GM12878 (cell line): ENCODE results near the gene PSIP1. TPM values are rescaled to one million over a fixed set of nuclear protein-coding genes. Genes with fewer than 3 reads are reported as not detected.

Source experiments
- ATAC-seq: fragments of 200-7000 bp; cut with Tn5 transposase; 3 replicates; pipeline ENCODE4 v1.9.1; 2020; ENCODE audit warnings: mild to moderate bottlenecking, moderate library complexity
- BruUV-seq: library from RNA; stranded (reverse); fragments of 400-500 nt; replicated peaks from 2 replicates; lab custom pipeline; 2021; lab: Mats Ljungman, UMichigan
- CTCF ChIA-PET: fragments of 300-600 bp; sonication (Branson Sonifier 250); formaldehyde crosslinking; extraction: SDS; loops from one replicate; lab custom pipeline; 2021; ENCODE audit warnings: inconsistent platforms; lab: Yijun Ruan, JAX
- POLR2A ChIA-PET: fragments of 350-600 bp; formaldehyde crosslinking; extraction: SDS; loops from one replicate; lab custom pipeline; 2021; ENCODE audit warnings: inconsistent platforms; lab: Charles Lee
- RAD21 ChIA-PET: fragments of 300-600 bp; sonication (Branson Sonifier 250); formaldehyde crosslinking; loops from one replicate; lab custom pipeline; 2023; ENCODE audit warnings: antibody characterized with exemption; ENCODE audit not compliant: unreplicated experiment; lab: Charles Lee
- SMC1A ChIA-PET: fragments of 300-600 bp; sonication (Branson Sonifier 250); formaldehyde crosslinking; loops from one replicate; lab custom pipeline; 2023; ENCODE audit not compliant: unreplicated experiment, uncharacterized antibody; lab: Charles Lee
- DNase-seq: peaks from one replicate; pipeline ENCODE4 v3.0.0-alpha.2; 2011; ENCODE audit warnings: low read depth, low spot score
- FAIRE-seq: peaks from 3 replicates; lab custom pipeline; 2011; peaks lifted over from hg19 to GRCh38; lab: Jason Lieb, UNC
- H2AFZ ChIP-seq: 2 replicates; pipeline ENCODE4 v1.6.0; 2011; ENCODE audit warnings: low read depth, low read length, control low read depth; ENCODE audit not compliant: control insufficient read depth
- H3K27ac ChIP-seq: 2 replicates; pipeline ENCODE4 v1.5.1; 2011; ENCODE audit warnings: control low read depth; ENCODE audit not compliant: control insufficient read depth, insufficient read depth
- H3K27me3 ChIP-seq, 2 experiments: replicated peaks in 1 of 2; 2 replicates each; pipeline versions ENCODE4 v1.6.0 to v1.6.1; 2011; ENCODE audit warnings: low read length in 1 of 2; ENCODE audit not compliant: control insufficient read depth in 2 of 2, insufficient read depth in 2 of 2
- H3K36me3 ChIP-seq, 2 experiments: 2 replicates each; pipeline ENCODE4 v1.5.1; 2011; ENCODE audit warnings: low read length in 1 of 2; ENCODE audit not compliant: control insufficient read depth in 2 of 2, insufficient read depth in 2 of 2
- H3K4me1 ChIP-seq: 2 replicates; pipeline ENCODE4 v1.6.1; 2011; ENCODE audit warnings: mild to moderate bottlenecking, low read length, moderate library complexity, mixed read lengths; ENCODE audit not compliant: control insufficient read depth, insufficient read depth
- H3K4me2 ChIP-seq: 2 replicates; pipeline ENCODE4 v1.6.0; 2011; ENCODE audit warnings: control low read depth; ENCODE audit not compliant: control insufficient read depth, insufficient read depth
- H3K4me3 ChIP-seq: fragments of 200-600 bp; sonication (generic); 2 replicates; pipeline ENCODE4 v1.5.1; 2016
- H3K79me2 ChIP-seq: 2 replicates; pipeline ENCODE4 v1.6.0; 2011; ENCODE audit warnings: low read length; ENCODE audit not compliant: control insufficient read depth, insufficient read depth
- H3K9ac ChIP-seq: 2 replicates; pipeline ENCODE4 v1.8.0; 2011; ENCODE audit warnings: low read length, control low read depth, mixed read lengths; ENCODE audit not compliant: control insufficient read depth, insufficient read depth
- H3K9me3 ChIP-seq: replicated peaks from 3 replicates; pipeline ENCODE4 v1.5.1; 2011; ENCODE audit warnings: mild to moderate bottlenecking, low read length; ENCODE audit not compliant: control insufficient read depth, insufficient read depth
- H4K20me1 ChIP-seq: 2 replicates; pipeline ENCODE4 v1.6.0; 2011; ENCODE audit not compliant: control insufficient read depth, insufficient read depth
- ASH2L ChIP-seq: fragments of 300-600, 200-600 bp; sonication (generic); IDR thresholded peaks from 2 replicates; pipeline ENCODE4 v1.6.1; 2017; ENCODE audit warnings: low read depth, mild to moderate bottlenecking, borderline replicate concordance
- ATF3 ChIP-seq: IDR thresholded peaks from 2 replicates; pipeline ENCODE4 v1.6.1; 2011; ENCODE audit warnings: low read depth, mild to moderate bottlenecking, low read length, moderate library complexity, borderline replicate concordance; ENCODE audit errors: extremely low read depth
- E4F1 ChIP-seq: fragments of 450-650 bp; IDR thresholded peaks from 2 replicates; pipeline ENCODE4 v1.6.1; 2018; ENCODE audit warnings: borderline replicate concordance, mild to moderate bottlenecking; ENCODE audit not compliant: partially characterized antibody
- EGR1 ChIP-seq, 2 experiments: IDR thresholded peaks; 1 replicate in 1 of 2; 2 replicates in 1 of 2; pipeline ENCODE4 v1.6.1; 2011 to 2012; ENCODE audit warnings: low read depth in 2 of 2, low read length in 2 of 2, borderline replicate concordance in 1 of 2, mild to moderate bottlenecking in 1 of 2, moderate library complexity in 1 of 2
- HCFC1 ChIP-seq: fragments of 150-350 bp; IDR thresholded peaks from 2 replicates; pipeline ENCODE4 v1.6.1; 2014; ENCODE audit warnings: low read length
- HDAC6 ChIP-seq: fragments of 200-600 bp; sonication (generic); IDR thresholded peaks from one replicate; pipeline ENCODE4 v1.8.0; 2017; ENCODE audit warnings: antibody characterized with exemption; ENCODE audit not compliant: unreplicated experiment
- IKZF2 ChIP-seq, 2 experiments: fragments of 450-650 bp; IDR thresholded peaks; 2 replicates each; pipeline ENCODE4 v1.6.1; 2017; ENCODE audit warnings: mild to moderate bottlenecking in 2 of 2, moderate library complexity in 2 of 2
- IRF5 ChIP-seq: fragments of 450-650 bp; IDR thresholded peaks from 2 replicates; pipeline ENCODE4 v1.6.1; 2017; ENCODE audit warnings: borderline replicate concordance
- RBBP5 ChIP-seq: fragments of 200-600 bp; sonication (generic); conservative IDR thresholded peaks from 2 replicates; pipeline ENCODE4 v1.6.1; 2016
- RCOR1 ChIP-seq: conservative IDR thresholded peaks from 2 replicates; pipeline ENCODE4 v1.6.1; 2012; ENCODE audit warnings: low read depth, low read length, improper control_type of control experiment
- SMC3 ChIP-seq: IDR thresholded peaks from 2 replicates; pipeline ENCODE4 v1.6.1; 2011; ENCODE audit warnings: low read length, improper control_type of control experiment, borderline replicate concordance
- SPI1 ChIP-seq: IDR thresholded peaks from 2 replicates; pipeline ENCODE4 v1.6.1; 2011; ENCODE audit warnings: low read depth, mild to moderate bottlenecking, low read length, moderate library complexity, borderline replicate concordance; ENCODE audit not compliant: insufficient read depth
- ZBTB33 ChIP-seq: fragments of 450-650 bp; IDR thresholded peaks from 2 replicates; pipeline ENCODE4 v1.6.1; 2017; ENCODE audit warnings: mild to moderate bottlenecking
- WGBS: methylation state at CpG from one replicate; pipeline ENCODE4 v1.1.6; 2016; ENCODE audit warnings: low lambda C conversion rate; ENCODE audit not compliant: insufficient replicate concordance, insufficient coverage; ENCODE audit errors: missing lambda C conversion rate; 5-methylcytosine and 5-hydroxymethylcytosine counted together
- in situ Hi-C: fragments of 300-500 bp; cut with MboI; formaldehyde crosslinking; loops from 9 replicates; pipeline ENCODE4 v1.14.3; 2018; ENCODE audit warnings: mixed read lengths
- intact Hi-C: fragments of 100-400 bp; cut with micrococcal nuclease; formaldehyde crosslinking; loops from one replicate; pipeline ENCODE4 v1.14.2; 2022; ENCODE audit not compliant: unreplicated experiment
- polyA plus RNA-seq, 11 experiments: library from polyadenylated mRNA; depleted of rRNA in 4 of 11; unstranded in 6 of 11; stranded (reverse) in 5 of 11; fragments of >200 nt; fragmentation: Nextera tagmentation in 4 of 11; fragmentation: Illumina TruSeq in 1 of 11; extraction: Ambion mirVana in 4 of 11; extraction: Trizol in 1 of 11; gene quantifications; 1 replicate in 1 of 11; 2 replicates in 10 of 11; pipeline versions ENCODE4 v1.2.1 to v1.2.3, GENCODE V29; 2011 to 2016; ENCODE audit warnings: inconsistent platforms in 2 of 11, missing spikeins in 2 of 11, low read depth in 1 of 11
- total RNA-seq, 4 experiments: library from RNA; depleted of rRNA in 3 of 4; stranded (reverse); fragments of >200 nt in 3 of 4; fragmentation: Illumina TruSeq in 1 of 4; extraction: Trizol in 1 of 4; gene quantifications; 2 replicates each; pipeline versions ENCODE4 v1.2.1 to v1.2.3, GENCODE V29; 2013 to 2021

The PSIP1 gene
- total and polyA plus RNA-seq, 10 of the 15 experiments (the other 5 are each of a cell fraction or from before 2014, with no cell fraction given), result 75.5 to 299 (median 173) TPM

- no peaks in the 10 kb centered on the region for H4K20me1 ChIP-seq
- RAD21 ChIA-PET, result interaction anchor here (0.8 to 1.7 kb wide), 6 partner anchors 83 to 130 kb away, joined by 4 to 6 read pairs (median 4); partner anchors contain the start of genes CCDC171 and PSIP1
- WGBS, result under 1% methylated on average over 70 of the region's 70 CpGs
- H2AFZ ChIP-seq, result peak within 1 kb of the TSS; percentile 91
- peak; percentile 95 for ATAC-seq
- H3K27me3 ChIP-seq, result no peaks in the 10 kb centered on the region
- peaks cover 45% of the 10 kb centered on the region for H3K79me2 ChIP-seq
- H3K4me3 ChIP-seq, result peak within 1 kb of the TSS; percentile 86
- peak within 1 kb of the TSS; percentile 78 for H3K4me2 ChIP-seq
- H3K27ac ChIP-seq, result peak within 1 kb of the TSS; percentile 72
- SMC1A ChIA-PET, result interaction anchor here (0.9 to 1.5 kb wide), 7 partner anchors 51 to 145 kb away, joined by 3 to 4 read pairs (median 3); partner anchors contain the start of gene TTC39B
- no peaks in the 10 kb centered on the region for H3K9me3 ChIP-seq
- peak within 1 kb of the TSS; percentile 82 for H3K9ac ChIP-seq
- intact Hi-C loops, result loop anchor here (2.0 to 5.0 kb wide), 3 partner anchors 110 to 185 kb away; partner anchors contain the start of gene TTC39B
- peak; percentile 90 for FAIRE-seq
- POLR2A ChIA-PET, result interaction anchor here (0.5 to 1.1 kb wide), 6 partner anchors 10 to 130 kb away, joined by 3 to 5 read pairs (median 4); partner anchors contain the start of genes CCDC171 and PSIP1
- H3K36me3 ChIP-seq, result 0 out of 4 replicates have a peak, but pooled peaks cover 0 to 4% of the 10 kb centered on the region in 2 experiments
- CTCF ChIA-PET, result interaction anchor here (0.8 to 3.7 kb wide), 7 partner anchors 22 to 210 kb away, joined by 3 to 23 read pairs (median 3); partner anchors contain the start of gene CCDC171
- in situ Hi-C loops, result no loop called here
- peaks cover 8% of the 10 kb centered on the region; the same call in 1 of the 2 replicates for H3K4me1 ChIP-seq
- no TSS peak for BruUV-seq
- DNase-seq, result peak; percentile 81
- no peak for TF ChIP-seq E4F1
- TF ChIP-seq IKZF2 (IDR thresholded peaks at IDR 0.05), result peak; percentile 81 to 88
- TF ChIP-seq RBBP5, result no peak
- no peak for TF ChIP-seq SMC3
- TF ChIP-seq ASH2L, result no peak
- TF ChIP-seq HDAC6, result no peak
- TF ChIP-seq HCFC1, result peak; percentile 98
- no peak for TF ChIP-seq SPI1
- no peak for TF ChIP-seq ATF3
- TF ChIP-seq RCOR1, result no peak; the same call in 1 of the 2 replicates
- TF ChIP-seq IRF5, result peak; percentile 95
- no peak for TF ChIP-seq EGR1 (IDR thresholded peaks at IDR 0.05; ENCODE audit: borderline replicate concordance in 1 of 2, low read depth in 2 of 2, low read length in 2 of 2)
- peak; percentile 81 for TF ChIP-seq ZBTB33
Measured at GRCh38 chr9:15422372-15423230, 88.2 kb downstream of the PSIP1 start, which contains the start of gene SNAPC3. Gene SNAPC3, plus strand, starts transcription at chr9:15422876. Its CDS starts 4 bp downstream, at chr9:15422880.
